K562 (cell line): Measurements from ENCODE around the gene KDM2B. TPM values are rescaled to one million over a fixed set of nuclear protein-coding genes. Genes with fewer than 3 reads are reported as not detected.

ENCODE experiments used
- ATF1 ChIP-seq, 2 experiments: fragments of 450-650 bp in 1 of 2; IDR thresholded peaks; 2 replicates each; pipeline ENCODE4 v1.6.1; 2016; ENCODE audit warnings: missing compliant biosample characterization in 1 of 2, missing genetic modification characterization in 1 of 2
- DNMT1 ChIP-seq: fragments of 450-650 bp; IDR thresholded peaks from 2 replicates; pipeline ENCODE4 v1.6.1; 2016; ENCODE audit warnings: antibody characterized with exemption, mild to moderate bottlenecking
- FOXM1 ChIP-seq, 2 experiments: fragments of 450-650 bp in 1 of 2; sonication (generic) in 1 of 2; formaldehyde crosslinking in 1 of 2; IDR thresholded peaks; 2 replicates each; pipeline versions ENCODE4 v1.6.1 to v1.9.0; 2017 to 2022; ENCODE audit warnings: low read depth in 2 of 2, mild to moderate bottlenecking in 2 of 2, missing genetic modification reagents in 1 of 2, moderate library complexity in 1 of 2
- FOXP4 ChIP-seq: sonication (generic); formaldehyde crosslinking; IDR thresholded peaks from 2 replicates; pipeline ENCODE4 v1.8.0; 2022; ENCODE audit warnings: mild to moderate bottlenecking, missing genetic modification reagents, borderline replicate concordance
- KLF16 ChIP-seq: IDR thresholded peaks from 2 replicates; pipeline ENCODE4 v1.6.1; 2016; ENCODE audit warnings: antibody characterized with exemption
- MYC ChIP-seq, 2 experiments: fragments of 250-450 bp in 1 of 2; sonication (Bioruptor Pico) in 1 of 2; IDR thresholded peaks; 2 replicates each; pipeline versions ENCODE4 v1.5.1 to v1.6.1; 2012 to 2021; ENCODE audit warnings: low read depth in 2 of 2, borderline replicate concordance in 1 of 2, improper control_type of control experiment in 1 of 2, low read length in 1 of 2, mild to moderate bottlenecking in 1 of 2, moderate library complexity in 1 of 2
- NFE2 ChIP-seq: IDR thresholded peaks from 2 replicates; pipeline ENCODE4 v1.6.1; 2014; ENCODE audit warnings: antibody characterized with exemption, low read depth
- PRPF4 ChIP-seq: fragments of 200-400 bp; formaldehyde crosslinking; IDR thresholded peaks from one replicate; pipeline ENCODE4 v1.6.1; 2017; ENCODE audit warnings: low read length, low read depth, mild to moderate bottlenecking; ENCODE audit not compliant: insufficient read depth, poor library complexity, severe bottlenecking
- STAT5A ChIP-seq: IDR thresholded peaks from 2 replicates; pipeline ENCODE4 v1.6.1; 2012; ENCODE audit warnings: low read length, inconsistent platforms, borderline replicate concordance
- TRIM24 ChIP-seq, 2 experiments: fragments of 450-650 bp; IDR thresholded peaks; 2 replicates each; pipeline ENCODE4 v1.6.1; 2016
- ZNF407 ChIP-seq: fragments of 450-650 bp; IDR thresholded peaks from 2 replicates; pipeline ENCODE4 v1.6.1; 2016; ENCODE audit warnings: low read depth
- ZNF764 ChIP-seq: fragments of 250-450 bp; sonication (Bioruptor Pico); IDR thresholded peaks from 2 replicates; pipeline ENCODE4 v1.4.0; 2020; ENCODE audit warnings: low read depth, mild to moderate bottlenecking, moderate library complexity
- polyA plus RNA-seq, 8 experiments: library from polyadenylated mRNA; depleted of rRNA in 4 of 8; stranded (reverse) in 5 of 8; unstranded in 3 of 8; fragments of >200 nt; fragmentation: Nextera tagmentation in 2 of 8; fragmentation: Illumina TruSeq in 1 of 8; extraction: Ambion mirVana in 2 of 8; extraction: Trizol in 1 of 8; gene quantifications; 2 replicates each; pipeline versions ENCODE4 v1.2.1 to v1.2.3, GENCODE V29; 2011 to 2014; ENCODE audit warnings: inconsistent platforms in 1 of 8, missing spikeins in 1 of 8
- total RNA-seq, 7 experiments: library from RNA; depleted of rRNA in 6 of 7; stranded (reverse); fragments of >200 nt in 6 of 7; fragmentation: Illumina TruSeq in 2 of 7; extraction: Trizol in 2 of 7; gene quantifications; 2 replicates each; pipeline versions ENCODE4 v1.2.1 to v1.2.3, GENCODE V29; 2011 to 2021; ENCODE audit warnings: low replicate concordance in 1 of 7
- TF ChIP-seq, protein P1 (sequence below), 2 experiments: IDR thresholded peaks in 1 of 2; conservative IDR thresholded peaks in 1 of 2; 2 replicates each; pipeline ENCODE4 v1.6.1; 2016; ENCODE audit warnings: low read depth in 2 of 2, mild to moderate bottlenecking in 1 of 2, missing compliant biosample characterization in 1 of 2, missing genetic modification characterization in 1 of 2, moderate library complexity in 1 of 2

The KDM2B gene
- total and polyA plus RNA-seq, 9 of the 15 experiments (the other 6 are each of a cell fraction or from before 2014, with no cell fraction given), result 7.4 to 50.5 (median 22.5) TPM

DNA sequence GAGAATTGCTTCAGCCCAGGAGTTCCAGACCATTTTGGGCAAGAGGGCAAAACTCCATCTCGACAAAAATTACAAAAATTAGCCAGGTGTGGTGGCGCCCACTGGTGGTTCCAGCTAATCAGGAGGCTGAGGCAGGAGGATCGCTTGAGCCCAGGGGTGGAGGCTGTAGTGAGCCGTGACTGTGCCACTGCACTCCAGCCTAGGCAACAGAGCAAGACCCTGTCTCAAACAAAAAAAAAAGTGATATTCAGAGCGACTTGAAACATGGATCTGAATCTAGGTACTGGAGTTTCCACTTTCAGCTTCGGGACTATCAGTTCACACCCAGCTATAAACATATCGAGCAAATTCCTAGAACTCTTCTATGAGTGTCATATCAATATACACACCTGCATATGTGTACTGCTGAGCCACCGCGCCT is 197.2 kb downstream of the KDM2B start (continued):
- TF ChIP-seq ZNF407 (no peak), PRPF4 (no peak), ATF1 (CRISPR knock-in tag; IDR thresholded peaks at IDR 0.05) (no peak), ATF1 (tag; IDR thresholded peaks at IDR 0.05) (no peak), FOXM1 (IDR thresholded peaks at IDR 0.05; ENCODE audit: low read depth) (no peak), FOXM1 (CRISPR knock-in tag; IDR thresholded peaks at IDR 0.05; ENCODE audit: low read depth) (no peak), NFE2 (no peak), TRIM24 (IDR thresholded peaks at IDR 0.05) (0 out of 4 replicates have a peak, but pooled peaks of 1 of the 2 experiments have one; percentile 16), KLF16 (no peak), FOXP4 (no peak), ZNF764 (CRISPR knock-in tag) (no peak), MYC (IDR thresholded peaks at IDR 0.05; ENCODE audit: low read depth, low read length) (no peak), MYC (CRISPR knock-in tag; IDR thresholded peaks at IDR 0.05; ENCODE audit: borderline replicate concordance, low read depth) (no peak), STAT5A (0 out of 2 replicates have a peak, but pooled peaks have one; percentile 31), DNMT1 (no peak)
- TF ChIP-seq, protein P1, sequence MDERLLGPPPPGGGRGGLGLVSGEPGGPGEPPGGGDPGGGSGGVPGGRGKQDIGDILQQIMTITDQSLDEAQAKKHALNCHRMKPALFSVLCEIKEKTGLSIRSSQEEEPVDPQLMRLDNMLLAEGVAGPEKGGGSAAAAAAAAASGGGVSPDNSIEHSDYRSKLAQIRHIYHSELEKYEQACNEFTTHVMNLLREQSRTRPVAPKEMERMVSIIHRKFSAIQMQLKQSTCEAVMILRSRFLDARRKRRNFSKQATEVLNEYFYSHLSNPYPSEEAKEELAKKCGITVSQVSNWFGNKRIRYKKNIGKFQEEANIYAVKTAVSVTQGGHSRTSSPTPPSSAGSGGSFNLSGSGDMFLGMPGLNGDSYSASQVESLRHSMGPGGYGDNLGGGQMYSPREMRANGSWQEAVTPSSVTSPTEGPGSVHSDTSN (CRISPR knock-in tag; IDR thresholded peaks at IDR 0.05; ENCODE audit: low read depth), result no peak
- TF ChIP-seq, protein P1 (tag; conservative IDR thresholded peaks at IDR 0.05; ENCODE audit: low read depth), result no peak
